ENCODE measurements around the gene AHRR. TPM values are rescaled to one million over a fixed set of nuclear protein-coding genes. Genes with fewer than 3 reads are reported as not detected.

AHRR gene
- total and polyA plus RNA-seq, 10 of the 15 experiments (the other 5 are each of a cell fraction or from before 2014, with no cell fraction given) = 0.90 to 35.2 (median 19.2) TPM

DNA sequence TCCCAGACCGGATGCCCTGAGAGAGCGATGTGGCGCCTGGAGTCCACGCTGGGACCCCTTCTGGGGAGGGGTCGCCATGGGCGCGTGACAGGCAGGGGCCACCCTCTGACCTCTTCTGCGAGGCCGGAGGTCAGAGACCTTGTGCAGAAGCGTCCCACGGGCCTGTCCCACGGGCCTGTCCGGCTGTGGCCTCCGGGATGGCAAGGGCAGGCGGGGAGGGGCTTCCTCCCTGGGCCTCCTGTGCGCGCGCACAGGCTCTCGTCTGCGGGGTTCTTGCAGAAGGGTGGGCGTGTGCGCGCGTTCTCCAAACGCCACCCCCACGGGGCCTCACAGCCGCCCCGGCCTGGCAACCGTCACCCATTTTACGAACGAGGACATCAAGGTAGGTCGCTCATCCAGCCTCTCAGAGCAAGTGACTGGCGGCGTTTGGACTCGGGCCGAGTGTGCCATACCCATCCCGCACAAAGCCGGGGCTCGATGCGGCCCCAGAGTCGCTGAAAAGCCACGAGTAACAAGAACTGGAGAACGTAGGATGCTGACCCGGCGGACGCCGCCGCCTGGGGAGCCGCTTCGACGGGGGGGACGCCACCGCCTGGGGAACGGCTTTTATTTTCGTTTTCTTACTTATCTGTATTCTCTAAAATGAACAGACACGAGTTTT, 897 bp downstream of the AHRR start (continued):
- TF ChIP-seq, protein P1, sequence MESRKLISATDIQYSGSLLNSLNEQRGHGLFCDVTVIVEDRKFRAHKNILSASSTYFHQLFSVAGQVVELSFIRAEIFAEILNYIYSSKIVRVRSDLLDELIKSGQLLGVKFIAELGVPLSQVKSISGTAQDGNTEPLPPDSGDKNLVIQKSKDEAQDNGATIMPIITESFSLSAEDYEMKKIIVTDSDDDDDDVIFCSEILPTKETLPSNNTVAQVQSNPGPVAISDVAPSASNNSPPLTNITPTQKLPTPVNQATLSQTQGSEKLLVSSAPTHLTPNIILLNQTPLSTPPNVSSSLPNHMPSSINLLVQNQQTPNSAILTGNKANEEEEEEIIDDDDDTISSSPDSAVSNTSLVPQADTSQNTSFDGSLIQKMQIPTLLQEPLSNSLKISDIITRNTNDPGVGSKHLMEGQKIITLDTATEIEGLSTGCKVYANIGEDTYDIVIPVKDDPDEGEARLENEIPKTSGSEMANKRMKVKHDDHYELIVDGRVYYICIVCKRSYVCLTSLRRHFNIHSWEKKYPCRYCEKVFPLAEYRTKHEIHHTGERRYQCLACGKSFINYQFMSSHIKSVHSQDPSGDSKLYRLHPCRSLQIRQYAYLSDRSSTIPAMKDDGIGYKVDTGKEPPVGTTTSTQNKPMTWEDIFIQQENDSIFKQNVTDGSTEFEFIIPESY (IDR thresholded peaks at IDR 0.05) = no peak
- TF ChIP-seq, protein P2, sequence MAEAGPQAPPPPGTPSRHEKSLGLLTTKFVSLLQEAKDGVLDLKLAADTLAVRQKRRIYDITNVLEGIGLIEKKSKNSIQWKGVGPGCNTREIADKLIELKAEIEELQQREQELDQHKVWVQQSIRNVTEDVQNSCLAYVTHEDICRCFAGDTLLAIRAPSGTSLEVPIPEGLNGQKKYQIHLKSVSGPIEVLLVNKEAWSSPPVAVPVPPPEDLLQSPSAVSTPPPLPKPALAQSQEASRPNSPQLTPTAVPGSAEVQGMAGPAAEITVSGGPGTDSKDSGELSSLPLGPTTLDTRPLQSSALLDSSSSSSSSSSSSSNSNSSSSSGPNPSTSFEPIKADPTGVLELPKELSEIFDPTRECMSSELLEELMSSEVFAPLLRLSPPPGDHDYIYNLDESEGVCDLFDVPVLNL (IDR thresholded peaks at IDR 0.05; ENCODE audit: low read depth, low read length) = no peak
- peak in 1 of 2 experiments; percentile 43; a peak in 1 of 4 replicates for TF ChIP-seq BHLHE40 (IDR thresholded peaks at IDR 0.05; ENCODE audit: borderline replicate concordance in 1 of 2, low read depth in 2 of 2, low read length in 1 of 2)
- no peak for TF ChIP-seq YBX1 (IDR thresholded peaks at IDR 0.05)
- TF ChIP-seq, protein P3, sequence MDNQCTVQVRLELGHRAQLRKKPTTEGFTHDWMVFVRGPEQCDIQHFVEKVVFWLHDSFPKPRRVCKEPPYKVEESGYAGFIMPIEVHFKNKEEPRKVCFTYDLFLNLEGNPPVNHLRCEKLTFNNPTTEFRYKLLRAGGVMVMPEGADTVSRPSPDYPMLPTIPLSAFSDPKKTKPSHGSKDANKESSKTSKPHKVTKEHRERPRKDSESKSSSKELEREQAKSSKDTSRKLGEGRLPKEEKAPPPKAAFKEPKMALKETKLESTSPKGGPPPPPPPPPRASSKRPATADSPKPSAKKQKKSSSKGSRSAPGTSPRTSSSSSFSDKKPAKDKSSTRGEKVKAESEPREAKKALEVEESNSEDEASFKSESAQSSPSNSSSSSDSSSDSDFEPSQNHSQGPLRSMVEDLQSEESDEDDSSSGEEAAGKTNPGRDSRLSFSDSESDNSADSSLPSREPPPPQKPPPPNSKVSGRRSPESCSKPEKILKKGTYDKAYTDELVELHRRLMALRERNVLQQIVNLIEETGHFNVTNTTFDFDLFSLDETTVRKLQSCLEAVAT (IDR thresholded peaks at IDR 0.05) = peak; percentile 12; the same call in 1 of the 2 replicates
- no peak for TF ChIP-seq MXI1 (IDR thresholded peaks at IDR 0.05; ENCODE audit: low read depth, low read length)
- TF ChIP-seq, protein P4, sequence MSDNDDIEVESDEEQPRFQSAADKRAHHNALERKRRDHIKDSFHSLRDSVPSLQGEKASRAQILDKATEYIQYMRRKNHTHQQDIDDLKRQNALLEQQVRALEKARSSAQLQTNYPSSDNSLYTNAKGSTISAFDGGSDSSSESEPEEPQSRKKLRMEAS (IDR thresholded peaks at IDR 0.05; ENCODE audit: low read depth, low read length) = peak; percentile 19; the same call in 1 of the 2 replicates
- no peak for TF ChIP-seq ASH2L (IDR thresholded peaks at IDR 0.05; ENCODE audit: borderline replicate concordance, low read depth)
- TF ChIP-seq SRF (IDR thresholded peaks at IDR 0.05; ENCODE audit: low read depth in 2 of 2, low read length in 2 of 2) = no peak
- TF ChIP-seq NRF1 (conservative IDR thresholded peaks at IDR 0.05; ENCODE audit: low read depth, low read length) = no peak
- peak; percentile 48; the same call in 1 of the 2 replicates for TF ChIP-seq IKZF1 (conservative IDR thresholded peaks at IDR 0.05)
- TF ChIP-seq MTA3 (IDR thresholded peaks at IDR 0.05; ENCODE audit: borderline replicate concordance, low read length) = no peak
- TF ChIP-seq TBL1XR1 (IDR thresholded peaks at IDR 0.05; ENCODE audit: low read depth, low read length) = no peak
- TF ChIP-seq CHD2 (IDR thresholded peaks at IDR 0.05; ENCODE audit: borderline replicate concordance, low read depth, low read length) = 0 out of 2 replicates have a peak, but pooled peaks have one; percentile 40
- TF ChIP-seq, protein P5, sequence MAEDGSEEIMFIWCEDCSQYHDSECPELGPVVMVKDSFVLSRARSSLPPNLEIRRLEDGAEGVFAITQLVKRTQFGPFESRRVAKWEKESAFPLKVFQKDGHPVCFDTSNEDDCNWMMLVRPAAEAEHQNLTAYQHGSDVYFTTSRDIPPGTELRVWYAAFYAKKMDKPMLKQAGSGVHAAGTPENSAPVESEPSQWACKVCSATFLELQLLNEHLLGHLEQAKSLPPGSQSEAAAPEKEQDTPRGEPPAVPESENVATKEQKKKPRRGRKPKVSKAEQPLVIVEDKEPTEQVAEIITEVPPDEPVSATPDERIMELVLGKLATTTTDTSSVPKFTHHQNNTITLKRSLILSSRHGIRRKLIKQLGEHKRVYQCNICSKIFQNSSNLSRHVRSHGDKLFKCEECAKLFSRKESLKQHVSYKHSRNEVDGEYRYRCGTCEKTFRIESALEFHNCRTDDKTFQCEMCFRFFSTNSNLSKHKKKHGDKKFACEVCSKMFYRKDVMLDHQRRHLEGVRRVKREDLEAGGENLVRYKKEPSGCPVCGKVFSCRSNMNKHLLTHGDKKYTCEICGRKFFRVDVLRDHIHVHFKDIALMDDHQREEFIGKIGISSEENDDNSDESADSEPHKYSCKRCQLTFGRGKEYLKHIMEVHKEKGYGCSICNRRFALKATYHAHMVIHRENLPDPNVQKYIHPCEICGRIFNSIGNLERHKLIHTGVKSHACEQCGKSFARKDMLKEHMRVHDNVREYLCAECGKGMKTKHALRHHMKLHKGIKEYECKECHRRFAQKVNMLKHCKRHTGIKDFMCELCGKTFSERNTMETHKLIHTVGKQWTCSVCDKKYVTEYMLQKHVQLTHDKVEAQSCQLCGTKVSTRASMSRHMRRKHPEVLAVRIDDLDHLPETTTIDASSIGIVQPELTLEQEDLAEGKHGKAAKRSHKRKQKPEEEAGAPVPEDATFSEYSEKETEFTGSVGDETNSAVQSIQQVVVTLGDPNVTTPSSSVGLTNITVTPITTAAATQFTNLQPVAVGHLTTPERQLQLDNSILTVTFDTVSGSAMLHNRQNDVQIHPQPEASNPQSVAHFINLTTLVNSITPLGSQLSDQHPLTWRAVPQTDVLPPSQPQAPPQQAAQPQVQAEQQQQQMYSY (CRISPR knock-in tag; IDR thresholded peaks at IDR 0.05) = no peak
- TF ChIP-seq, protein P6, sequence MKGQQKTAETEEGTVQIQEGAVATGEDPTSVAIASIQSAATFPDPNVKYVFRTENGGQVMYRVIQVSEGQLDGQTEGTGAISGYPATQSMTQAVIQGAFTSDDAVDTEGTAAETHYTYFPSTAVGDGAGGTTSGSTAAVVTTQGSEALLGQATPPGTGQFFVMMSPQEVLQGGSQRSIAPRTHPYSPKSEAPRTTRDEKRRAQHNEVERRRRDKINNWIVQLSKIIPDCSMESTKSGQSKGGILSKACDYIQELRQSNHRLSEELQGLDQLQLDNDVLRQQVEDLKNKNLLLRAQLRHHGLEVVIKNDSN (IDR thresholded peaks at IDR 0.05; ENCODE audit: borderline replicate concordance, extremely low read length, insufficient read depth, low read depth, low read length) = no peak
- TF ChIP-seq ATF7 (IDR thresholded peaks at IDR 0.05; ENCODE audit: low read depth) = no peak
- TF ChIP-seq EED (IDR thresholded peaks at IDR 0.05; ENCODE audit: low read depth) = no peak
- no peak for TF ChIP-seq TCF3 (IDR thresholded peaks at IDR 0.05; ENCODE audit: borderline replicate concordance, insufficient read depth, low read depth, low read length)
- TF ChIP-seq PAX5 (IDR thresholded peaks at IDR 0.05; ENCODE audit: borderline replicate concordance, low read depth, low read length) = 0 out of 2 replicates have a peak, but pooled peaks have one; percentile 15

Measured in GM12878 (cell line).